CD4-positive, alpha-beta memory T cell (primary cell): ENCODE data around the gene ZNF316. TPM values are rescaled to one million over a fixed set of nuclear protein-coding genes. Genes with fewer than 3 reads are reported as not detected.

ENCODE experiments used
- CTCF ChIA-PET: fragments of 350-600 bp; sonication (Branson Sonifier 250); formaldehyde crosslinking; loops from one replicate; lab custom pipeline; 2021; ENCODE audit warnings: inconsistent platforms; ENCODE audit not compliant: partially characterized antibody; lab: Charles Lee
- POLR2A ChIA-PET: fragments of 350-600 bp; sonication (Branson Sonifier 250); formaldehyde crosslinking; loops from one replicate; lab custom pipeline; 2021; ENCODE audit not compliant: partially characterized antibody; lab: Charles Lee
- DNase-seq, 5 donors: peaks; one replicate each; pipeline versions ENCODE4 v3.0.0 to v3.0.0-alpha.2; 2020 to 2022; ENCODE audit warnings: mixed read lengths in 1 of 5
- H3K27ac ChIP-seq: one replicate; pipeline ENCODE4 v1.7.0; 2013; ENCODE audit warnings: low read depth, low read length
- H3K27me3 ChIP-seq: 2 replicates; pipeline ENCODE4 v1.7.0; 2013; ENCODE audit warnings: mild to moderate bottlenecking, low read length, moderate library complexity; ENCODE audit not compliant: insufficient read depth
- H3K36me3 ChIP-seq: 2 replicates; pipeline ENCODE4 v1.7.0; 2013; ENCODE audit warnings: mild to moderate bottlenecking, low read length, moderate library complexity; ENCODE audit not compliant: insufficient read depth
- H3K4me1 ChIP-seq: 2 replicates; pipeline ENCODE4 v1.7.0; 2013; ENCODE audit warnings: mild to moderate bottlenecking, low read length, moderate library complexity; ENCODE audit not compliant: insufficient read depth
- H3K4me3 ChIP-seq, 2 donors: one replicate each; pipeline ENCODE4 v1.7.0; 2013; ENCODE audit warnings: low read length in 2 of 2, mild to moderate bottlenecking in 1 of 2
- H3K9me3 ChIP-seq, 2 donors: one replicate each; pipeline ENCODE4 v1.7.0; 2013; ENCODE audit warnings: low read length in 2 of 2, control low read depth in 1 of 2; ENCODE audit not compliant: control insufficient read depth in 1 of 2
- H3K27ac Mint-ChIP-seq, 7 donors: one replicate each; pipeline ENCODE4 v1.8.0; 2020 to 2021; ENCODE audit warnings: mixed read lengths in 7 of 7, mild to moderate bottlenecking in 6 of 7, inconsistent platforms in 3 of 7, moderate library complexity in 3 of 7
- H3K27me3 Mint-ChIP-seq, 2 donors: one replicate each; pipeline ENCODE4 v1.8.0; 2020 to 2021; ENCODE audit warnings: mixed read lengths in 2 of 2
- H3K36me3 Mint-ChIP-seq, 2 donors: one replicate each; pipeline ENCODE4 v1.8.0; 2020 to 2021; ENCODE audit warnings: mixed read lengths in 2 of 2, inconsistent platforms in 1 of 2, mild to moderate bottlenecking in 1 of 2
- H3K4me1 Mint-ChIP-seq, 4 donors: one replicate each; pipeline ENCODE4 v1.8.0; 2020 to 2021; ENCODE audit warnings: mixed read lengths in 4 of 4, mild to moderate bottlenecking in 1 of 4
- H3K4me3 Mint-ChIP-seq, 8 donors: one replicate each; pipeline ENCODE4 v1.8.0; 2020 to 2021; ENCODE audit warnings: mixed read lengths in 8 of 8, mild to moderate bottlenecking in 7 of 8, moderate library complexity in 6 of 8, inconsistent platforms in 3 of 8
- H3K9me3 Mint-ChIP-seq, 8 donors: one replicate each; pipeline ENCODE4 v1.8.0; 2020 to 2021; ENCODE audit warnings: mixed read lengths in 8 of 8, mild to moderate bottlenecking in 5 of 8, inconsistent platforms in 3 of 8, moderate library complexity in 1 of 8
- intact Hi-C: fragments of 100-400 bp; cut with micrococcal nuclease; formaldehyde crosslinking; loops from one replicate; pipeline ENCODE4 v1.15.1; 2023
- polyA plus RNA-seq, 2 donors: library from polyadenylated mRNA; unstranded; fragments of 300-500 nt; fragmentation: Illumina TruSeq; gene quantifications; one replicate each; pipeline ENCODE4 v1.2.3, GENCODE V29; 2021
- total RNA-seq, 2 experiments: library from RNA; stranded (reverse); gene quantifications; one replicate each; pipeline ENCODE4 v1.2.3, GENCODE V29; 2021

The ZNF316 gene
- total and polyA plus RNA-seq, 4 experiments from 2014 or later = 0.45 to 62.0 (median 32.6) TPM

GRCh38 chr7:6700793-6701192 lies 63.7 kb downstream of the ZNF316 start:
- Histone ChIP-seq H3K27ac (no peak overlapping the region), H3K4me3 (no peak overlapping the region), H3K27me3 (no peaks in the 10 kb centered on the region), H3K9me3 (peaks cover 0 to 24% of the 10 kb centered on the region in 2 donors), H3K4me1 (peaks cover 28% of the 10 kb centered on the region), H3K36me3 (peaks cover 71% of the 10 kb centered on the region)
- ChIA-PET CTCF (no interaction called here), POLR2A (no interaction called here)
- peaks cover 27 to 56% (median 41%) of the 10 kb centered on the region in 4 donors for H3K4me1 Mint-ChIP-seq
- H3K4me3 Mint-ChIP-seq = peak overlapping the region in 1 of 8 donors; percentile 13
- intact Hi-C loops = no loop called here
- H3K36me3 Mint-ChIP-seq = peaks cover 46 to 50% of the 10 kb centered on the region in 2 donors
- H3K27me3 Mint-ChIP-seq = no peaks in the 10 kb centered on the region
- DNase-seq = no peak
- H3K9me3 Mint-ChIP-seq = peaks cover 0 to 43% (median 33%) of the 10 kb centered on the region in 8 donors
- H3K27ac Mint-ChIP-seq = no peak overlapping the region

DNA sequence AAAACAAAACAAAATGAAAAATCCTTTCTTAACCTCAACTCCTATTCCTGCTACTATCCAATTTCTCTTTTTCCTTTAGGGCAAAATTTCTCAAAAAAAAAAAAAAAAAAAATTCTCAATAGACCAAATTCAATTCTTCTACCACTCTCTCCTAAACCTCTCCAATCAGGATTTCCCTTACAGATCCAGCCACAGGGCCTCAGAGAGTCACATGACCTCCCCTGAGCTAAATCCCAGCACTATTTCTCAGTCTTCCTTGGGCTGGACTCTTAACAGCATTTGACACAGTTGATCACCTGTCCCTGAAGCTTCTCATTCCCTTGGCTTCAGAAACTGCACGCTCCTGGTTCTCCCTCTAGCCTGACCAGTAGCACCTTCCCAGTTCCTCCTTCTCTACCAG lies 64.7 kb downstream of the ZNF316 start:
- POLR2A ChIA-PET = no interaction called here
- Histone ChIP-seq H3K27me3 (no peaks in the 10 kb centered on the region), H3K4me1 (peaks cover 31% of the 10 kb centered on the region), H3K27ac (no peak overlapping the region), H3K36me3 (peaks cover 60% of the 10 kb centered on the region), H3K4me3 (no peak overlapping the region), H3K9me3 (peaks cover 0 to 14% of the 10 kb centered on the region in 2 donors)
- intact Hi-C loops = no loop called here
- peaks cover 0 to 43% (median 33%) of the 10 kb centered on the region in 8 donors for H3K9me3 Mint-ChIP-seq
- peak overlapping the region in 1 of 7 donors; percentile 3 for H3K27ac Mint-ChIP-seq
- peak overlapping the region in 2 of 8 donors; percentile 2 to 72 for H3K4me3 Mint-ChIP-seq
- no peak for DNase-seq
- H3K27me3 Mint-ChIP-seq = no peaks in the 10 kb centered on the region
- peaks cover 28 to 63% (median 43%) of the 10 kb centered on the region in 4 donors for H3K4me1 Mint-ChIP-seq
- H3K36me3 Mint-ChIP-seq = peaks cover 50 to 52% of the 10 kb centered on the region in 2 donors
- CTCF ChIA-PET = no interaction called here

Other genes starting within 250 kb of the ZNF316 start
- gene DAGLB, start 189.4 kb upstream of the ZNF316 start, total RNA-seq = 10 to 100 TPM; 36.4 to 37.0 TPM
- gene DAGLB, start 189.4 kb upstream of the ZNF316 start, polyA plus RNA-seq = 10 to 100 TPM in 1 of 2 donors, 1 to 10 TPM in 1; 5.3 to 12.7 TPM
- gene KDELR2, start 153.2 kb upstream of the ZNF316 start, total RNA-seq = 10 to 100 TPM; 41.1 to 46.4 TPM
- gene KDELR2, start 153.2 kb upstream of the ZNF316 start, polyA plus RNA-seq = 10 to 100 TPM; 51.6 to 54.3 TPM
- gene GRID2IP, start 85.9 kb upstream of the ZNF316 start, total RNA-seq = under 1 TPM; 0.47 to 0.81 TPM
- under 1 TPM; 0.04 to 0.10 TPM for gene GRID2IP, start 85.9 kb upstream of the ZNF316 start, polyA plus RNA-seq
- gene ZDHHC4, start 59.9 kb upstream of the ZNF316 start, total RNA-seq = 10 to 100 TPM; 31.6 to 31.9 TPM
- gene ZDHHC4, start 59.9 kb upstream of the ZNF316 start, polyA plus RNA-seq = 10 to 100 TPM; 52.2 to 80.8 TPM
- gene INTS15, start 47.3 kb upstream of the ZNF316 start, total RNA-seq = 10 to 100 TPM; 56.6 to 62.1 TPM
- gene INTS15, start 47.3 kb upstream of the ZNF316 start, polyA plus RNA-seq = 10 to 100 TPM; 25.4 to 37.5 TPM
- gene ZNF853, start 21.7 kb upstream of the ZNF316 start, total RNA-seq = 1 to 10 TPM; 2.0 to 2.2 TPM
- gene ZNF853, start 21.7 kb upstream of the ZNF316 start, polyA plus RNA-seq = 1 to 10 TPM in 1 of 2 donors, under 1 TPM in 1; 0.34 to 1.9 TPM
- 10 to 100 TPM; 48.0 to 49.6 TPM for gene ZNF12, start 69.6 kb downstream of the ZNF316 start, total RNA-seq
- 10 to 100 TPM; 20.4 to 38.9 TPM for gene ZNF12, start 69.6 kb downstream of the ZNF316 start, polyA plus RNA-seq
- 1 to 10 TPM in 1 of 2 experiments, under 1 TPM in 1; 0.70 to 1.1 TPM for gene RSPH10B2, start 116.8 kb downstream of the ZNF316 start, total RNA-seq
- under 1 TPM in 1 of 2 donors, not detected in 1; 0.10 TPM for gene RSPH10B2, start 116.8 kb downstream of the ZNF316 start, polyA plus RNA-seq
- 10 to 100 TPM; 89.5 to 95.3 TPM for gene CCZ1B, start 189.0 kb downstream of the ZNF316 start, total RNA-seq
- 10 to 100 TPM; 22.1 to 32.2 TPM for gene CCZ1B, start 189.0 kb downstream of the ZNF316 start, polyA plus RNA-seq